HUDEP-2 (cell line): ENCODE data around the gene RGL2.

Experiments used
- DNase-seq, 76 experiments: peaks; one replicate each; lab custom pipeline; 2025; ENCODE audit not compliant: unreplicated experiment in 76 of 76; lab: John Stamatoyannopoulos, UW

The RGL2 gene

DNA sequence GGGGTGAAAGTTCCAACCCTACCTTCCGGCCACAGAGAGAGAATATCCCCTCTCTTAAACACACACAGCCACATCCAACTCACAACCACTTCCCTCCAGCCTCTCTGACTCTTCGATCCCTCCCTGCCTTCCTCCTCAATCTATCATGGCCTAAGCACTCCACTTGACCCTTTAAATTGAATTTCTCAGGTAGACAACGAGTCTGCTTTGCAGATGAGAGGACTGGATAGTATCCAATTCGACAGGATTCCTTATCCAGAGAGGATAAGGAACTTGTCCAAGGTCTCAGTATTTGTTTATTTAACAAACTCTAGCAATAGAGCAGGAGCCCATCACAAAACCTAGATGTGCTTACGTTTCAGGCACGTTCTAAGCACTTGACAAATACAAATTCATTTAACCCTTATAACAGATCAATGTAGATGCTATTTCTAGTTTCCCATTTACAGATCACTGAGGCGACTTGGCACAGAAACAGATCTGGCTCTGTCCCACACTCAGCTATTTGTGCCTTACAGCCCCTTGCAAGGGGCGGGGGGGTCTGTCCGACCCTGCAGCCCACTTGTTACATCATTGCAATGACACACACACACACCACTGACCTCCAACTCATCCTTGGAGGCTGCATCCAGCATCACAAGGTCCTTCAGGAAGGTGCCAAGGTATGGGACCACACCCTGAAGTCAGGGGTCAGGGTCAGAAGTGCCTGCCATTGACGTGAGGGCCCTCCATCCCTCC, 4.5 kb downstream of the RGL2 start:
- no peak for DNase-seq

DNA sequence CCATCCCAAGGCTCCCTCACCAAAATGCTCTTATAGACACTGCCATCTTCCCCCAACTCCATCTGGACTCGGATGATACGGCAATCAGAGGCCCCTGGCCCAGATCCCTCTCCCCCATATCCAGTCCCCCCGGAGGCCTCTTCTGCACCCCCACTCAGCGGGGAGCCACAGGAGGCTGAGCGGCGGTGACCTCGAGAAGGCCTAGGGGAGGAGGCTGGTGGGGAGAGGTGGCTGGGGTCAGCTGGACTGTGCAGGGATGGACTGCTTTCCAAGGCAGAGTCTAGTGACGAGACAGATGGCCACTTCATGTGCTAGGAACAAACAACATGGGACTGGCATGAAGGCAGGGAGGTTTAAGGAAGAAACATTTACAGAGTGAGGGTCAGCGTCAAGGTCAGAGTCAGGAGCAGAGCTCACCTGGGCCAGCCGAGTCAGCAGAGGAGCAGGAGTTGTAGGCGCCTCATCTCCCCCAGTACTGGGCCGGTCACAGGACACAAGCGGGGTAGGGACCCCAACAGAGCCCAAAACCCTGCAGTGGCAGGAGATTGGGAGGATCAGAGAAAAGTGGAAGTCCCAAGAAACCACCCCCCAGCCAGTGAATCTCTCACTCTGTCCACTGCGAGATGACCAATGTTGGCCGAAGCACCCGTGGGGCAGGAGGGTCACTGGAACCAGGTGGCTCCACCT, 5.6 kb downstream of the RGL2 start:
- no peak for DNase-seq

DNA sequence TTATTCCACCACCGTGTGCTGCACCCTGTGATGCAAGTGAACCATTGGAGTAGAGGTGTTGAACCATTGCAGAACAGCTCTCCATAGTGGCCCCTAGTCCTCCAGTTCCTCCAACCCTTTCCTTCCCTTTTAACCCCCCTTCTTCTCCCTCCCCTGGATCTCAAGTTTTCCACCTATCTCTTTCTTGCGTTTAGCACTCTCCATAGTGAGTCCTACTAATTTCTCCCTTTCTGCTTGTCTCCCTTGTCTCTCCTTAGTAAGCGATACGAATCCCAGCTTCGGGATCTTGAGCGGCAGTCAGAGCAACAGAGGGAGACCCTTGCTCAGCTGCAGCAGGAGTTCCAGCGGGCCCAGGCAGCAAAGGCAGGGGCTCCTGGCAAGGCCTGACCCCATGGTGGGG, 8.3 kb downstream of the RGL2 start:
- no peak for DNase-seq

GRCh38 chr6:33289784-33290315, 8.9 kb downstream of the RGL2 start:
- DNase-seq: peak in 10 of 76 experiments; percentile 36 to 68 (median 47)

GRCh38 chr6:33288921-33289783, 9.6 kb downstream of the RGL2 start, which contains the start of the genes PFDN6 and WDR46:
TSS of gene PFDN6 (plus strand) at chr6:33289601. CDS start at chr6:33289857, 256 bp downstream.
TSS of gene WDR46 (minus strand) at chr6:33289239. CDS start at chr6:33289170, 69 bp downstream.
- DNase-seq: peak in 73 of 76 experiments; percentile 55 to 96 (median 82)

DNA sequence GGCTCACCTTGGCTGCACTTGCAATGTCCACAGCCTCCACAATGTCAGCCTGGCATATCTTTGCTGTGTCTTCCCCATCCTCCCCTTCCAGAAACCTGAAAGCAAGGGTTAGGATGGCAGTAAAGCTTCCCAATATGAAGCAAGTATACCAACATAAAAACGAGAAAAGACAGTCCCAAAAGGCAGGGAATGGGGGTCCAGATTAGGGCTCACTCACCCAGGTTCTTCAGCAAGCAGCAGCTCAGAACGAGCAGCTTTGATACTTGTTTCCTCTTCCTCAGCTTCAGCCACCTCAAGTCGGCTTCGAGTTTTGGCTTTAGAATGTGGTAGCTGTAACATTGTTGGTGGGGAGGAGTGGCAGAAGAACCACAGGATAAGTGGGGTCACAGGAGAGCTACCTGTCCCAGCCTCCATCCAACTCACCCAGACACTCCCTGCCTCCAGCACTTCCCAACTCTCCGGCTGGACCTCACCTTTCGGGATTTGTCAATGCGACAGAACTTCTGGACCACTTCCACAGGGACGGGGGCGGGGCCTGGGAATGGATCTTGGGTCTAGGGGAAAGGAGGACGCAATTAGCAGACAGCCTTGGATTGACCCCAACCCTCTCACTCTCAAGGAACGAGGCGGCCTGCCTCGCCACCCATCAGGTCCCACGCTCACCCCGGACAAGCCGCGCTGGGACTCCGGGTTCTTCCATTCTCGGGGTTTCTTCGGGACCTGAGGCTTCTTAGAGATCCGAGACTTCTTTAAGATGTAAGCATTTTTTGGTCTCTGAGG, 10.4 kb downstream of the RGL2 start:
- DNase-seq: no peak

DNA sequence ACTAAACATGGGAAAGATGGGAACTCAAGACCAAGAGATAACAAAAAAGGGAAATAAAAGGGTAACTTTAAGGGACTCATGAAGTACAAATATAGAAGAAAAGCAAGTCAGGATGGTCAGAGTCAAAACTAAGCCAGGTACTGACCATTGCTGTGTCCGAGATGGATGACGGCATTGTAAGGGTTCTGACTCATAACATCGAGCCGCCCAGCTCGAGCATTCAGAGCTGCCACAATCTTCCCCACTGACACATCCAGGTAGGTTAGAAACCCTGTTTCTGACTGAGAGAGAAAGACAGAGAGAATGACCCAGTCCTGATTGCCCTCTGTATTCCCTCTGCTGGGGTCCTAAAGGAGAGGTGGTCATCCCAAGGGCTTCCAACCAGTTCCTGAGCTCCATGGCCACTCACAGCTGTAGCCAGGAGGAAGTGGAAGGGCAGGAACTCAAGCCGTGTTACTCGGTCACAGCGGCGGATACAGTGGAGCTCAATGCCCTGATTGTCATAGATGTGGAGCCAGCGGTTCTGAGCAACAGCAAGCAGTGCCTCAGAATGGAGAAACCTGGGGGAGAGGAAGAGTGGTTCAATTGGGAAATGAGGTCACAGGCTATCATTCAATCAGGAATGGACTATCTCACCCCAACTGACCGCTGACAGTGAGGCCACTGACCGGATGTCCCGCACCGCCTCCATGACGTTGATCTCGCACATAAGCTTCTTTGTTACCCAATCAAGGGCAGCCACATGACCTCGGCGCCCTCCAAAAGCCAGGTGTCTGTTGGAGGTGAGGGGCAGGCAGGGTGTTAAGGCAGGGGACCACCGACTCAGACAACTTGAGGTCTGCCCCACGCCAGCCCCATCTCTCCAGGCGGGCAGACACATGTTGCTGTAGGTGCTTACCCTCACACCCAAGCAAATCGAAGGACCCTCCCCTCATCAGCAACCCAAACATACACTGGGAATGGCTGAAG, 11.5 kb downstream of the RGL2 start:
- DNase-seq: no peak

GRCh38 chr6:33285214-33285613, 13.5 kb downstream of the RGL2 start:
- DNase-seq: peak in 1 of 76 experiments; percentile 12

DNA sequence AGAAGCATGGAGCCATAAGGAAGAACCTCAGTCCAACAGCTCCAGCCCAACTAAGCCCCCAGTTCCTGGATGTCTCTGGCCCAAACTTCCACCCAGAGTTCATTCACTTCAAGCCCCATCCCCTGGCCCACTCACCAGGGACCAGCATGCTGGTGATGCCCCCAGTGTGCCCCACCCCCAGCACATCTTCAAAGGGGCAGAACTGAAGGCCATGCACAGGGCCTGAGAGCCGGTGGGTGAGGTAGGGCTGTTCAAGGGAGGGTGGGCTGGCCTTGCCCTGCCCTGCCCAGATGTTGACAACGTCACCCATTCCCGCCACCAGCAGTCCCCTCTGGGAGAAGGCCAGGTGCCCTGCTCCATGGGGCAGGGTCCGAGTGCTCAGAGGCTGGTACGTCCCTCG, 18.2 kb downstream of the RGL2 start:
- DNase-seq: no peak

GRCh38 chr6:33279971-33280511, 18.7 kb downstream of the RGL2 start:
- peak in 21 of 76 experiments; percentile 3 to 43 (median 27) for DNase-seq

GRCh38 chr6:33279257-33279695, 19.5 kb downstream of the RGL2 start:
- DNase-seq: no peak

DNA sequence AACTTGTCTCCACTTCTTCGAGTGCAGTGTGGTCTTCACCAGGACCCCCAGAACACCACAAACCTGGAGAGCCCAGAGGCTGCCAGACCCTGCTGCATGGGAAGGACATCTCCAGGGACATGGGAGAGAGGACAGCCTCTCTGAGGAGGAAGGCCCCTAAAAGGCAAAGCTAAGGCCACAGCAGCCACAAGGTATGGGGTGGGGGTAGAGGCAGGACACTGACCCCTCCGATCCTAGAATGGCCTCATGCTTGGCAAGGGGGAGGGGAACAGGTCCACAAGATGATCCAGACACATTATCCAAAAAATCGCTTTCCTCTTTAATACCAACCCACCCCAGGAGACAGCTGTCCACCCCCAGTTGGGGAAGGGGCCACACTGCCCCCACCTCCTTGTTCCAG, 19.9 kb downstream of the RGL2 start:
- DNase-seq: no peak

DNA sequence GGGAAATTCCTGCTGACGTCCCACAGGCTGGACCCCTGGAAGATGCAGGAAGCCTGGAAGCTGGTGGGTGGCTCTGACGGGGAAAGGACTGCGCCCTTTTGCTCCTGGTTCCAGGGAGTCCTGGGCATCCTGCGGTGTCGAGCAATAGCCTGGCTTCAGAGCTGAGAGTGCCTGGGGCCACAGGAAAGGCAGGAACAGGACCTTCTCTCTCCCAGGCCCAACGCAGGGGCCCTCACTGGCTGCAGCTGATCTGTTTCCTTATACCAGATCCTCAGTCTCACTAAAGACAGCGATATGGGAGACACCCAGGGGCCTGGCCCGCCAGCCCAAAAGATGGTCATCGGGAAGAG, 20.4 kb downstream of the RGL2 start:
- DNase-seq: no peak

DNA sequence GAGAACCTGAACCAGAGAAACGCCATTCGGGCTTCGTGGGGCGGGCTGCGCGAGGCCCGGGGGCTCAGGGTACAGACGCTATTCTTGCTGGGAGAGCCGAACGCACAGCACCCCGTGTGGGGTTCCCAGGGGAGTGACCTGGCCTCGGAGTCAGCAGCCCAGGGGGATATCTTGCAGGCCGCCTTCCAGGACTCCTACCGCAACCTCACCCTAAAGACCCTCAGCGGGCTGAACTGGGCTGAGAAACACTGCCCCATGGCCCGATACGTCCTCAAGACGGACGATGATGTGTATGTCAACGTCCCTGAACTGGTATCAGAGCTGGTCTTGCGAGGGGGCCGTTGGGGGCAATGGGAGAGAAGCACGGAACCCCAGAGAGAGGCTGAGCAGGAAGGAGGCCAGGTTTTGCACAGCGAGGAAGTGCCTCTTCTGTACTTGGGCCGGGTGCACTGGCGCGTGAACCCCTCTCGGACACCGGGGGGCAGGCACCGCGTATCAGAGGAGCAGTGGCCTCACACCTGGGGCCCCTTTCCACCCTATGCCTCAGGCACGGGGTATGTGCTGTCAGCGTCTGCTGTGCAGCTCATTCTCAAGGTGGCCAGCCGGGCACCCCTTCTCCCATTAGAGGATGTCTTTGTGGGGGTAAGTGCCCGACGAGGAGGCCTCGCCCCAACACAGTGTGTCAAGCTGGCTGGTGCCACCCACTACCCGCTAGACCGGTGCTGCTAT, 20.9 kb downstream of the RGL2 start:
- DNase-seq: peak in 12 of 76 experiments; percentile 9 to 39 (median 25)

- peak in 73 of 76 experiments; percentile 34 to 96 (median 78) for DNase-seq
These were observed 21.7 kb downstream of the RGL2 start, which contains the start of gene B3GALT4 for GRCh38 chr6:33276864-33277662. TSS of gene B3GALT4 (plus strand) at chr6:33277123. CDS start at chr6:33277420, 297 bp downstream.

GRCh38 chr6:33276581-33276863, 22.2 kb downstream of the RGL2 start:
- DNase-seq: no peak
